ENCODE measurements around the gene KL.

GRCh38 chr13:33073338-33073737 is 57.1 kb downstream of the KL start:
- no peak for TF ChIP-seq POLR2AphosphoS5 (IDR thresholded peaks at IDR 0.05; ENCODE audit: low read depth, low read length)
- TF ChIP-seq, protein P1, sequence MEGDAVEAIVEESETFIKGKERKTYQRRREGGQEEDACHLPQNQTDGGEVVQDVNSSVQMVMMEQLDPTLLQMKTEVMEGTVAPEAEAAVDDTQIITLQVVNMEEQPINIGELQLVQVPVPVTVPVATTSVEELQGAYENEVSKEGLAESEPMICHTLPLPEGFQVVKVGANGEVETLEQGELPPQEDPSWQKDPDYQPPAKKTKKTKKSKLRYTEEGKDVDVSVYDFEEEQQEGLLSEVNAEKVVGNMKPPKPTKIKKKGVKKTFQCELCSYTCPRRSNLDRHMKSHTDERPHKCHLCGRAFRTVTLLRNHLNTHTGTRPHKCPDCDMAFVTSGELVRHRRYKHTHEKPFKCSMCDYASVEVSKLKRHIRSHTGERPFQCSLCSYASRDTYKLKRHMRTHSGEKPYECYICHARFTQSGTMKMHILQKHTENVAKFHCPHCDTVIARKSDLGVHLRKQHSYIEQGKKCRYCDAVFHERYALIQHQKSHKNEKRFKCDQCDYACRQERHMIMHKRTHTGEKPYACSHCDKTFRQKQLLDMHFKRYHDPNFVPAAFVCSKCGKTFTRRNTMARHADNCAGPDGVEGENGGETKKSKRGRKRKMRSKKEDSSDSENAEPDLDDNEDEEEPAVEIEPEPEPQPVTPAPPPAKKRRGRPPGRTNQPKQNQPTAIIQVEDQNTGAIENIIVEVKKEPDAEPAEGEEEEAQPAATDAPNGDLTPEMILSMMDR (IDR thresholded peaks at IDR 0.05 in 2 of 3, conservative IDR thresholded peaks at IDR 0.05 in 1 of 3; ENCODE audit: borderline replicate concordance in 1 of 3, insufficient read depth in 1 of 3, low read depth in 2 of 3, low read length in 2 of 3): no peak
- TF ChIP-seq RAD21 (IDR thresholded peaks at IDR 0.05; ENCODE audit: low read depth): no peak
- no peak for TF ChIP-seq EZH2 (IDR thresholded peaks at IDR 0.05)
- TF ChIP-seq CEBPB (IDR thresholded peaks at IDR 0.05; ENCODE audit: low read depth): no peak
- TF ChIP-seq, protein P2, sequence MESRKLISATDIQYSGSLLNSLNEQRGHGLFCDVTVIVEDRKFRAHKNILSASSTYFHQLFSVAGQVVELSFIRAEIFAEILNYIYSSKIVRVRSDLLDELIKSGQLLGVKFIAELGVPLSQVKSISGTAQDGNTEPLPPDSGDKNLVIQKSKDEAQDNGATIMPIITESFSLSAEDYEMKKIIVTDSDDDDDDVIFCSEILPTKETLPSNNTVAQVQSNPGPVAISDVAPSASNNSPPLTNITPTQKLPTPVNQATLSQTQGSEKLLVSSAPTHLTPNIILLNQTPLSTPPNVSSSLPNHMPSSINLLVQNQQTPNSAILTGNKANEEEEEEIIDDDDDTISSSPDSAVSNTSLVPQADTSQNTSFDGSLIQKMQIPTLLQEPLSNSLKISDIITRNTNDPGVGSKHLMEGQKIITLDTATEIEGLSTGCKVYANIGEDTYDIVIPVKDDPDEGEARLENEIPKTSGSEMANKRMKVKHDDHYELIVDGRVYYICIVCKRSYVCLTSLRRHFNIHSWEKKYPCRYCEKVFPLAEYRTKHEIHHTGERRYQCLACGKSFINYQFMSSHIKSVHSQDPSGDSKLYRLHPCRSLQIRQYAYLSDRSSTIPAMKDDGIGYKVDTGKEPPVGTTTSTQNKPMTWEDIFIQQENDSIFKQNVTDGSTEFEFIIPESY (IDR thresholded peaks at IDR 0.05; ENCODE audit: extremely low read depth, insufficient replicate concordance, low read length): no peak
- TF ChIP-seq POLR2A (IDR thresholded peaks at IDR 0.05; ENCODE audit: borderline replicate concordance, extremely low read depth, insufficient read depth, insufficient read length): no peak
- TF ChIP-seq EGR1 (IDR thresholded peaks at IDR 0.05; ENCODE audit: low read depth): no peak

All from HCT116 (cell line).